ENCODE data around the gene LDLRAD3. TPM values are rescaled to one million over a fixed set of nuclear protein-coding genes. Genes with fewer than 3 reads are reported as not detected.
"Not testable (repeated sequence)": the region's sequence is repeated elsewhere in the genome, so short reads cannot be mapped to it uniquely, and the experiment has no call there.

The LDLRAD3 gene
- total RNA-seq, 4 donors from 2014 or later, result 0.37 to 43.2 (median 3.7) TPM

DNA sequence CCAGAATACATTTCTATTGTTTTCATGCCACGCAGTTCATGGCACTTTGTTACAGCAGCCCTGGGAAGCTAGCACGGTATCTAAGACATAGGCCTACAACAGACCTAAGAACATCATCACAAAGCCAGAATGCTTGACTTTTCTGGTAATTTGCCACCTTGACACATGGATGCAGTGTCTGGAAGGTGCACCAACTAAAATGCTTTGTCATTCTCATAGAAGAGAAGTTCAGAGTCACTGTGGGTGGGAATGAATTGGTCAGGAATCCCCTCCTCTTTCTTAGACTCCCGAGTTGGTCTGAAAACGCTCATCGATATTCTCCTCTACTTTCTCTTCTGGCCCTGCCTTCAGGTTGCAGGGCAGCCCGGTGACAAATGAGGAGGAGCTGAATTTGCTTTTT, 223.9 kb downstream of the LDLRAD3 start:
- Histone ChIP-seq H3K27me3 (no peaks in the 10 kb centered on the region), H3K36me3 (no peaks in the 10 kb centered on the region), H3K4me3 (no peak overlapping the region), H3K9me3 (no peaks in the 10 kb centered on the region), H3K27ac (no peak overlapping the region), H3K4me1 (peaks cover 0 to 9% (median 2%) of the 10 kb centered on the region in 4 donors)
- in situ Hi-C loops (cut with MboI; ENCODE audit: low pct_ligation_motif_present in 1 of 4, low pct_unique_long_range_greater_than_20kb in 1 of 4, low sequenced_read_pairs in 3 of 4), result no loop called here
- WGBS, 2 donors (ENCODE audit: low coverage in 1 of 2), result 87 to 90% methylated on average over 4 to 6 of the region's 6 CpGs
- intact Hi-C loops (cut with DNase I; ENCODE audit: low total_unique reads), result no loop called here
- TF ChIP-seq POLR2A (IDR thresholded peaks at IDR 0.05), result no peak
- no peak for TF ChIP-seq POLR2AphosphoS5 (IDR thresholded peaks at IDR 0.05)
- no peak for TF ChIP-seq CTCF (IDR thresholded peaks at IDR 0.05)
- no peak for TF ChIP-seq EP300 (IDR thresholded peaks at IDR 0.05; ENCODE audit: low read depth)
- DNase-seq, result no peak

DNA sequence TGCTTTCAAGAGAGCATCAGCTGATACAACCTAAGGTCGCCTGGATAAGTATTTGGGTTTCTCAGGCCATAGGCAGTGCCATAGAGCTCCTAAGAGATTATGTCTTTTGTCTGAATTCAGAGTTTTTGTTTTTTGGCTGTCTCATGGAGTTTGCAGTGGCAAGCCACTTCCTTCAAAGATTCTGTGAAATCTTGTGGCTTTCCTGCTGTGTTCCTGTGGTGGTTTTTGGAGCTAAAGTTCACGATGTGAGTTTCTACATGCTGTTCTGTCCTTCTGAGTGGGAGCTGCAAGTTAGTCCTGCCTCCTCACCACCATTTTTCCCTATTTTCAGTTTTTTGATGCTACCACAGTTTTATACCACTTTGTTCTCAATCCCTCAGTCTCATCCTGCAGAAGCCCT, 234.0 kb downstream of the LDLRAD3 start:
- intact Hi-C loops (cut with DNase I; ENCODE audit: low total_unique reads) (no loop called here), in situ Hi-C loops (cut with MboI; ENCODE audit: low pct_ligation_motif_present in 1 of 4, low pct_unique_long_range_greater_than_20kb in 1 of 4, low sequenced_read_pairs in 3 of 4) (no loop called here)
- no peaks in the 10 kb centered on the region for H3K4me1 ChIP-seq
- WGBS, 2 donors (ENCODE audit: low coverage in 1 of 2), result 68 to 78% methylated on average over 1 to 2 of the region's 2 CpGs
- TF ChIP-seq POLR2AphosphoS5 (IDR thresholded peaks at IDR 0.05) (no peak), POLR2A (IDR thresholded peaks at IDR 0.05) (no peak), CTCF (IDR thresholded peaks at IDR 0.05) (no peak), EP300 (IDR thresholded peaks at IDR 0.05; ENCODE audit: low read depth) (no peak)
- DNase-seq, result no peak
- no peaks in the 10 kb centered on the region for H3K27me3 ChIP-seq
- no peak overlapping the region for H3K27ac ChIP-seq
- no peaks in the 10 kb centered on the region for H3K36me3 ChIP-seq
- H3K4me3 ChIP-seq, result no peak overlapping the region
- H3K9me3 ChIP-seq, result no peaks in the 10 kb centered on the region

DNA sequence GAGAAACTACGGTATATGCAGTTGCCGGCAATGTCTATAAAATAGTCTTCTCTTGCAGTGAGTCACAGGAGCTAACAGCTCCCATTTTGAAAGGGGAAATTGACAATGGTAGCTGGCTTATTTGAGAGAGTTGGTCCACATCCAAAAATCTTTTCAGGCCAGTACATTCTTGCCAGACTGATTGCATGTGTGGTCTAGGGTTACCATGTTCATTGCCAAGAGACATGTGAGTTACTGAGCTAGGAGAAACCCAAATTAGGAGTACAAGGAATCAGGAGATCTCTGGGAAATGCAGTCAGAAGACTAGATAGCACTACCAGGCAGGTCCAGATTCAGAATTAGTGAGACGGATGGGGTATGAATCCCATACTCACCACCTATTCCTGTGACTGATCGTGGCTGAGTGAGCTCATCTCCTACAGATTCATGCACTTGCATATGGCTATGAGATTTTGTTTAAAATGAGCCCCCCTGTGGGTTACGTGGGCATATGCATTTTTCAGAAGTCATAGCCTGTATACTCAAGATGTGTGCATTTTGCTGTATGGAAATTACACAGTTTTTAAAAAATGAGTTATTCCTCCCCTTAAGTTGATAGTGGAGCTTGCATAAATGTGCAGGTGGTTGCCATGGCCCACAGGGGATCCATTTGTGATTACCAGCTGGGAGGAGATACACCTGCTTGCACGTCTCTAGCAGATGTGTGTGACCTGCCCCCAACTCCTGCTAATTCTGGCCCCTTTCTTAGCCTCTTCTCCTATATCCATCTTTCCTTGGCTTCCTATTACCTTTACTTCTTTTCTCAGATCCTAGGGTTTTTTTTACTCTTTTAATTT, 242.7 kb downstream of the LDLRAD3 start:
- TF ChIP-seq POLR2A (IDR thresholded peaks at IDR 0.05), result no peak
- TF ChIP-seq CTCF (IDR thresholded peaks at IDR 0.05), result no peak
- TF ChIP-seq POLR2AphosphoS5 (IDR thresholded peaks at IDR 0.05), result no peak
- TF ChIP-seq EP300 (IDR thresholded peaks at IDR 0.05; ENCODE audit: low read depth), result no peak
- in situ Hi-C loops (cut with MboI; ENCODE audit: low pct_ligation_motif_present in 1 of 4, low pct_unique_long_range_greater_than_20kb in 1 of 4, low sequenced_read_pairs in 3 of 4) (no loop called here), intact Hi-C loops (cut with DNase I; ENCODE audit: low total_unique reads) (no loop called here)
- Histone ChIP-seq H3K36me3 (no peaks in the 10 kb centered on the region), H3K4me3 (no peak overlapping the region), H3K9me3 (no peaks in the 10 kb centered on the region), H3K4me1 (no peaks in the 10 kb centered on the region), H3K27ac (no peak overlapping the region), H3K27me3 (no peaks in the 10 kb centered on the region)
- WGBS, 2 donors (ENCODE audit: low coverage in 1 of 2), result 72 to 83% methylated on average over 2 to 6 of the region's 6 CpGs
- DNase-seq, result no peak

GRCh38 chr11:36187622-36188021, 243.8 kb downstream of the LDLRAD3 start:
- intact Hi-C loops (cut with DNase I; ENCODE audit: low total_unique reads) (no loop called here), in situ Hi-C loops (cut with MboI; ENCODE audit: low pct_ligation_motif_present in 1 of 4, low pct_unique_long_range_greater_than_20kb in 1 of 4, low sequenced_read_pairs in 3 of 4) (no loop called here)
- H3K27ac ChIP-seq, result no peak overlapping the region
- no peaks in the 10 kb centered on the region for H3K4me1 ChIP-seq
- no peaks in the 10 kb centered on the region for H3K9me3 ChIP-seq
- H3K36me3 ChIP-seq, result no peaks in the 10 kb centered on the region
- TF ChIP-seq POLR2A (IDR thresholded peaks at IDR 0.05) (no peak), CTCF (IDR thresholded peaks at IDR 0.05) (no peak), EP300 (IDR thresholded peaks at IDR 0.05; ENCODE audit: low read depth) (no peak), POLR2AphosphoS5 (IDR thresholded peaks at IDR 0.05) (no peak)
- DNase-seq, result no peak
- H3K27me3 ChIP-seq, result no peaks in the 10 kb centered on the region
- no peak overlapping the region for H3K4me3 ChIP-seq
- WGBS, 2 donors (ENCODE audit: low coverage in 1 of 2), result 85 to 92% methylated on average over 2 to 3 of the region's 3 CpGs

GRCh38 chr11:36189735-36190134, 245.9 kb downstream of the LDLRAD3 start:
- DNase-seq; intact Hi-C loops (cut with DNase I; ENCODE audit: low total_unique reads): not testable (repeated sequence)
- WGBS, 2 donors (ENCODE audit: low coverage in 1 of 2), result 96 to 100% methylated on average over 1 of the region's 1 CpG

More at GRCh38 chr11:36189735-36190134, 245.9 kb downstream of the LDLRAD3 start:
- H3K9me3 ChIP-seq; H3K27ac ChIP-seq; H3K27me3 ChIP-seq; H3K4me3 ChIP-seq; H3K4me1 ChIP-seq; H3K36me3 ChIP-seq; in situ Hi-C loops (cut with MboI; ENCODE audit: low pct_ligation_motif_present in 1 of 4, low pct_unique_long_range_greater_than_20kb in 1 of 4, low sequenced_read_pairs in 3 of 4): not testable (repeated sequence)
